NCI-H2171 (cell line): ENCODE results near the gene NUPR1.
"Not testable (repeated sequence)": the region's sequence is repeated elsewhere in the genome, so short reads cannot be mapped to it uniquely, and the experiment has no call there.

Experiments used
- DNase-seq: peaks from one replicate; lab custom pipeline; 2025; lab: John Stamatoyannopoulos, UW

Gene NUPR1

GRCh38 chr16:28554634-28555423, 16.1 kb upstream of the NUPR1 start:
- no peak for DNase-seq

- DNase-seq = peak; percentile 93
These were observed 15.2 kb upstream of the NUPR1 start, which contains the start of gene SGF29 for GRCh38 chr16:28553776-28554633. TSS of gene SGF29 (plus strand) at chr16:28553920. CDS start at chr16:28581070, 27,150 bp downstream.

- DNase-seq = no peak
These were observed 10.6 kb upstream of the NUPR1 start for GRCh38 chr16:28549301-28549899.

GRCh38 chr16:28548306-28548802, 9.6 kb upstream of the NUPR1 start:
- no peak for DNase-seq

- no peak for DNase-seq
These were observed 7.9 kb upstream of the NUPR1 start for GRCh38 chr16:28546626-28547025.

- not testable (repeated sequence) for DNase-seq
These were observed 7.2 kb upstream of the NUPR1 start for GRCh38 chr16:28545964-28546363.

GRCh38 chr16:28544998-28545397, 6.2 kb upstream of the NUPR1 start:
- no peak for DNase-seq

GRCh38 chr16:28543072-28543471, 4.3 kb upstream of the NUPR1 start:
- DNase-seq = no peak

GRCh38 chr16:28542646-28543045, 3.9 kb upstream of the NUPR1 start:
- no peak for DNase-seq

- no peak for DNase-seq
These were observed 1.6 kb upstream of the NUPR1 start for GRCh38 chr16:28540346-28540745.

- no peak for DNase-seq
These were observed 626 bp downstream of the NUPR1 start for GRCh38 chr16:28537964-28538732.

GRCh38 chr16:28537076-28537475, 1.7 kb downstream of the NUPR1 start:
- peak; percentile 14 for DNase-seq

GRCh38 chr16:28534542-28535373, 4.0 kb downstream of the NUPR1 start:
- DNase-seq = no peak

- no peak for DNase-seq
These were observed 5.7 kb downstream of the NUPR1 start for GRCh38 chr16:28532940-28533647.

GRCh38 chr16:28531777-28532744, 6.7 kb downstream of the NUPR1 start:
- no peak for DNase-seq

GRCh38 chr16:28529124-28529523, 9.7 kb downstream of the NUPR1 start:
- DNase-seq = no peak

- DNase-seq = no peak
These were observed 10.3 kb downstream of the NUPR1 start for GRCh38 chr16:28528463-28528867.

GRCh38 chr16:28527985-28528384, 10.8 kb downstream of the NUPR1 start:
- DNase-seq = no peak
